ENCODE results near the gene HNRNPAB. TPM values are rescaled to one million over a fixed set of nuclear protein-coding genes. Genes with fewer than 3 reads are reported as not detected.

HNRNPAB gene
- total and polyA plus RNA-seq, 9 of the 15 experiments (the other 6 are each of a cell fraction or from before 2014, with no cell fraction given) = 34.6 to 425 (median 236) TPM

DNA sequence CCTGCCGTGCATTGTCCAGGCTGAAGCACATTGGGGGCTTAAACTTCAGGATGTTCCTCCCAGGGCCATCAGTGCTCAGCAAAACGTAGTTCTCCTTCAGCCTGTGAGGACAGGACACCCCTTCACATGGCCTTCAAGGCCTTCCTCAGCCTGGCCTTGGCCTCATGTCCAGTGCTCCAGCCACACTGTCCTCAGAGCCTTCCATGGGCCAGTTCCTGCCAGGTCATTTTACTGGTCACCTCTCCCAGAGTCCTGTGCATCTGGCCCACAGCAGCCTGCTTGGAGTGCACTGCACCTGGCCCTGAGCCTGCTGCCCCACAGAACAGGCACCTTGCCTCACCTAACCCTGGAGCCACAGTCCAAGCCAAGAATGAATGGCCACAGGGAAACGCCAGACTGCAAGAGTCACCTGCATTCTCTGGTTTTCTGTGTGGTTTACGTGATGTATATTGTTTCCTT lies 8.7 kb downstream of the HNRNPAB start:
- H4K20me1 ChIP-seq (replicated peaks; ENCODE audit: control insufficient read depth, insufficient read depth, low read length) = peaks cover 48% of the 10 kb centered on the region
- FAIRE-seq = no peak
- in situ Hi-C loops (cut with MboI) = no loop called here
- ChIA-PET POLR2A (interaction anchor here (0.6 to 12.7 kb wide), 15 partner anchors 9 to 942 kb away, joined by 3 to 162 read pairs (median 4); partner anchors contain the start of genes HNRNPAB, NHP2 and PHYKPL), CTCF (ENCODE audit: low intra/inter-chr PET ratio) (no interaction called here)
- no peak overlapping the region for H3K4me2 ChIP-seq (ENCODE audit: insufficient read depth, low read length)
- peaks cover 19% of the 10 kb centered on the region for H3K79me2 ChIP-seq (ENCODE audit: control insufficient read depth, insufficient read depth, low read length)
- no peaks in the 10 kb centered on the region for H3K9me3 ChIP-seq (replicated peaks; ENCODE audit: control insufficient read depth, insufficient read depth, low read depth, low read length)
- 53% methylated on average over 4 of the region's 4 CpGs for WGBS (ENCODE audit: insufficient coverage, low coverage, missing lambda C conversion rate)
- intact Hi-C loops (cut with micrococcal nuclease) = no loop called here
- H3K4me3 ChIP-seq = no peak overlapping the region
- peak overlapping the region; percentile 36; the same call in 1 of the 3 replicates for H3K27ac ChIP-seq (ENCODE audit: extremely low read depth, low read depth, low read length)
- DNase-seq (ENCODE audit: extremely low read depth in 1 of 4, low spot score in 3 of 4) = no peak
- TF ChIP-seq POLR2G (IDR thresholded peaks at IDR 0.05; ENCODE audit: low read depth, low read length) (peak; percentile 81), XRCC5 (IDR thresholded peaks at IDR 0.05; ENCODE audit: low read depth, low read length) (no peak), SUPT5H (IDR thresholded peaks at IDR 0.05) (peak; percentile 68), POLR2AphosphoS5 (IDR thresholded peaks at IDR 0.05; ENCODE audit: control insufficient read depth, insufficient read depth, low read depth, low read length) (peak; percentile 15; the same call in 1 of the 2 replicates), ZNF134 (CRISPR knock-in tag; conservative IDR thresholded peaks at IDR 0.05) (peak; percentile 62; the same call in 1 of the 2 replicates), RBFOX2 (IDR thresholded peaks at IDR 0.05; ENCODE audit: low read depth, low read length) (peak; percentile 70), FOXK1 (CRISPR knock-in tag; IDR thresholded peaks at IDR 0.05; ENCODE audit: borderline replicate concordance) (0 out of 2 replicates have a peak, but pooled peaks have one; percentile 25), POLR2A (conservative IDR thresholded peaks at IDR 0.05) (peak; percentile 61), BACH1 (tag; IDR thresholded peaks at IDR 0.05) (no peak), RBM22 (IDR thresholded peaks at IDR 0.05; ENCODE audit: low read depth, low read length, poor library complexity, severe bottlenecking) (peak; percentile 82), POLR2B (IDR thresholded peaks at IDR 0.05; ENCODE audit: low read depth, partially characterized antibody) (peak; percentile 57), FOXK2 (conservative IDR thresholded peaks at IDR 0.05 in 1 of 2, IDR thresholded peaks at IDR 0.05 in 1 of 2; ENCODE audit: low read depth in 2 of 2) (no peak), EP400 (IDR thresholded peaks at IDR 0.05) (no peak), TAF15 (IDR thresholded peaks at IDR 0.05; ENCODE audit: low read depth, low read length) (0 out of 2 replicates have a peak, but pooled peaks have one; percentile 52), POLR2AphosphoS2 (IDR thresholded peaks at IDR 0.05; ENCODE audit: low read length) (peak; percentile 87; the same call in 1 of the 2 replicates)
- TF ChIP-seq, protein P1, sequence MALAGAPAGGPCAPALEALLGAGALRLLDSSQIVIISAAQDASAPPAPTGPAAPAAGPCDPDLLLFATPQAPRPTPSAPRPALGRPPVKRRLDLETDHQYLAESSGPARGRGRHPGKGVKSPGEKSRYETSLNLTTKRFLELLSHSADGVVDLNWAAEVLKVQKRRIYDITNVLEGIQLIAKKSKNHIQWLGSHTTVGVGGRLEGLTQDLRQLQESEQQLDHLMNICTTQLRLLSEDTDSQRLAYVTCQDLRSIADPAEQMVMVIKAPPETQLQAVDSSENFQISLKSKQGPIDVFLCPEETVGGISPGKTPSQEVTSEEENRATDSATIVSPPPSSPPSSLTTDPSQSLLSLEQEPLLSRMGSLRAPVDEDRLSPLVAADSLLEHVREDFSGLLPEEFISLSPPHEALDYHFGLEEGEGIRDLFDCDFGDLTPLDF (CRISPR knock-in tag; IDR thresholded peaks at IDR 0.05) = peak; percentile 23; the same call in 1 of the 2 replicates
- TF ChIP-seq, protein P2, sequence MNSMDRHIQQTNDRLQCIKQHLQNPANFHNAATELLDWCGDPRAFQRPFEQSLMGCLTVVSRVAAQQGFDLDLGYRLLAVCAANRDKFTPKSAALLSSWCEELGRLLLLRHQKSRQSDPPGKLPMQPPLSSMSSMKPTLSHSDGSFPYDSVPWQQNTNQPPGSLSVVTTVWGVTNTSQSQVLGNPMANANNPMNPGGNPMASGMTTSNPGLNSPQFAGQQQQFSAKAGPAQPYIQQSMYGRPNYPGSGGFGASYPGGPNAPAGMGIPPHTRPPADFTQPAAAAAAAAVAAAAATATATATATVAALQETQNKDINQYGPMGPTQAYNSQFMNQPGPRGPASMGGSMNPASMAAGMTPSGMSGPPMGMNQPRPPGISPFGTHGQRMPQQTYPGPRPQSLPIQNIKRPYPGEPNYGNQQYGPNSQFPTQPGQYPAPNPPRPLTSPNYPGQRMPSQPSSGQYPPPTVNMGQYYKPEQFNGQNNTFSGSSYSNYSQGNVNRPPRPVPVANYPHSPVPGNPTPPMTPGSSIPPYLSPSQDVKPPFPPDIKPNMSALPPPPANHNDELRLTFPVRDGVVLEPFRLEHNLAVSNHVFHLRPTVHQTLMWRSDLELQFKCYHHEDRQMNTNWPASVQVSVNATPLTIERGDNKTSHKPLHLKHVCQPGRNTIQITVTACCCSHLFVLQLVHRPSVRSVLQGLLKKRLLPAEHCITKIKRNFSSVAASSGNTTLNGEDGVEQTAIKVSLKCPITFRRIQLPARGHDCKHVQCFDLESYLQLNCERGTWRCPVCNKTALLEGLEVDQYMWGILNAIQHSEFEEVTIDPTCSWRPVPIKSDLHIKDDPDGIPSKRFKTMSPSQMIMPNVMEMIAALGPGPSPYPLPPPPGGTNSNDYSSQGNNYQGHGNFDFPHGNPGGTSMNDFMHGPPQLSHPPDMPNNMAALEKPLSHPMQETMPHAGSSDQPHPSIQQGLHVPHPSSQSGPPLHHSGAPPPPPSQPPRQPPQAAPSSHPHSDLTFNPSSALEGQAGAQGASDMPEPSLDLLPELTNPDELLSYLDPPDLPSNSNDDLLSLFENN (IDR thresholded peaks at IDR 0.05; ENCODE audit: low read depth in 2 of 2, low read length in 2 of 2) = 0 out of 4 replicates have a peak, but pooled peaks of 1 of the 2 experiments have one; percentile 30
- H3K36me3 ChIP-seq (ENCODE audit: control insufficient read depth, insufficient read depth, low read length) = peaks cover 92% of the 10 kb centered on the region
- no TSS peak for BruUV-seq (replicated peaks)
- H3K9ac ChIP-seq (ENCODE audit: insufficient read depth in 1 of 2, low read depth in 2 of 2, low read length in 2 of 2) = peak overlapping the region in 1 of 2 experiments; percentile 18; a peak in 2 of 4 replicates
- no peaks in the 10 kb centered on the region for H3K27me3 ChIP-seq (ENCODE audit: control insufficient read depth in 2 of 2, insufficient read depth in 2 of 2, low read length in 2 of 2)
- peaks cover 2% of the 10 kb centered on the region for H3K9me1 ChIP-seq (ENCODE audit: control insufficient read depth, insufficient read depth, low read length)
- peaks cover 2 to 15% of the 10 kb centered on the region in 2 experiments; a peak in 3 of 5 replicates for H3K4me1 ChIP-seq (replicated peaks in 1 of 2; ENCODE audit: control insufficient read depth in 2 of 2, insufficient read depth in 2 of 2, low read length in 2 of 2)
- H2AFZ ChIP-seq (ENCODE audit: low read depth, low read length) = no peak overlapping the region
- ATAC-seq = peak; percentile 23

Measured in K562 (cell line).